Measurements from ENCODE around the gene RTN4. TPM values are rescaled to one million over a fixed set of nuclear protein-coding genes. Genes with fewer than 3 reads are reported as not detected.

RTN4 gene
- total RNA-seq, 2 donors from 2014 or later: 180 to 225 TPM

GRCh38 chr2:54950811-54951210 lies 99.4 kb downstream of the RTN4 start:
- no peaks in the 10 kb centered on the region for H3K27me3 Mint-ChIP-seq (ENCODE audit: insufficient read depth)
- H3K27ac ChIP-seq (ENCODE audit: low read depth, low read length): no peak overlapping the region
- TF ChIP-seq, protein P1, sequence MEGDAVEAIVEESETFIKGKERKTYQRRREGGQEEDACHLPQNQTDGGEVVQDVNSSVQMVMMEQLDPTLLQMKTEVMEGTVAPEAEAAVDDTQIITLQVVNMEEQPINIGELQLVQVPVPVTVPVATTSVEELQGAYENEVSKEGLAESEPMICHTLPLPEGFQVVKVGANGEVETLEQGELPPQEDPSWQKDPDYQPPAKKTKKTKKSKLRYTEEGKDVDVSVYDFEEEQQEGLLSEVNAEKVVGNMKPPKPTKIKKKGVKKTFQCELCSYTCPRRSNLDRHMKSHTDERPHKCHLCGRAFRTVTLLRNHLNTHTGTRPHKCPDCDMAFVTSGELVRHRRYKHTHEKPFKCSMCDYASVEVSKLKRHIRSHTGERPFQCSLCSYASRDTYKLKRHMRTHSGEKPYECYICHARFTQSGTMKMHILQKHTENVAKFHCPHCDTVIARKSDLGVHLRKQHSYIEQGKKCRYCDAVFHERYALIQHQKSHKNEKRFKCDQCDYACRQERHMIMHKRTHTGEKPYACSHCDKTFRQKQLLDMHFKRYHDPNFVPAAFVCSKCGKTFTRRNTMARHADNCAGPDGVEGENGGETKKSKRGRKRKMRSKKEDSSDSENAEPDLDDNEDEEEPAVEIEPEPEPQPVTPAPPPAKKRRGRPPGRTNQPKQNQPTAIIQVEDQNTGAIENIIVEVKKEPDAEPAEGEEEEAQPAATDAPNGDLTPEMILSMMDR (conservative IDR thresholded peaks at IDR 0.05): no peak
- H3K4me3 Mint-ChIP-seq: no peak overlapping the region
- no peak overlapping the region for H3K9ac ChIP-seq (ENCODE audit: extremely low read depth, low read length, poor library complexity, severe bottlenecking)
- no peaks in the 10 kb centered on the region for H3K36me3 Mint-ChIP-seq (ENCODE audit: low read depth)
- no peaks in the 10 kb centered on the region for H3K9me3 ChIP-seq (ENCODE audit: control insufficient read depth, low read length)
- H3K36me3 ChIP-seq (ENCODE audit: control insufficient read depth, insufficient read depth, low read length): no peaks in the 10 kb centered on the region
- no peaks in the 10 kb centered on the region for H3K9me3 Mint-ChIP-seq
- DNase-seq: no peak
- H3K4me1 ChIP-seq (ENCODE audit: control insufficient read depth, insufficient read depth, low read length): peaks cover 3% of the 10 kb centered on the region
- H3K4me3 ChIP-seq (ENCODE audit: low read length): no peak overlapping the region
- H3K27ac Mint-ChIP-seq: peak overlapping the region; percentile 58
- H3K4me1 Mint-ChIP-seq: peaks cover 24% of the 10 kb centered on the region
- WGBS, 2 experiments (ENCODE audit: insufficient coverage in 1 of 2, insufficient read length in 1 of 2): 88% methylated on average over 3 of the region's 3 CpGs; no CpG with 5 or more reads in 1 of the 2 experiments
- no peaks in the 10 kb centered on the region for H3K27me3 ChIP-seq (ENCODE audit: control insufficient read depth, insufficient read depth, low read length, poor library complexity, severe bottlenecking)

- Mint-ChIP-seq H3K4me3 (no peak overlapping the region), H3K27ac (no peak overlapping the region), H3K4me1 (peaks cover 30% of the 10 kb centered on the region), H3K27me3 (ENCODE audit: insufficient read depth) (no peaks in the 10 kb centered on the region), H3K36me3 (ENCODE audit: low read depth) (peaks cover 2% of the 10 kb centered on the region), H3K9me3 (peaks cover 7% of the 10 kb centered on the region)
- DNase-seq: no peak
- TF ChIP-seq, protein P1 (conservative IDR thresholded peaks at IDR 0.05): no peak
- H3K36me3 ChIP-seq (ENCODE audit: control insufficient read depth, insufficient read depth, low read length): no peaks in the 10 kb centered on the region
- peaks cover 6% of the 10 kb centered on the region for H3K4me1 ChIP-seq (ENCODE audit: control insufficient read depth, insufficient read depth, low read length)
- H3K4me3 ChIP-seq (ENCODE audit: low read length): no peak overlapping the region
- H3K9ac ChIP-seq (ENCODE audit: extremely low read depth, low read length, poor library complexity, severe bottlenecking): no peak overlapping the region
- H3K9me3 ChIP-seq (ENCODE audit: control insufficient read depth, low read length): no peaks in the 10 kb centered on the region
- no peak overlapping the region for H3K27ac ChIP-seq (ENCODE audit: low read depth, low read length)
- 93 to 97% methylated on average over 3 to 6 of the region's 6 CpGs for WGBS, 2 experiments (ENCODE audit: insufficient coverage in 1 of 2, insufficient read length in 1 of 2)
- H3K27me3 ChIP-seq (ENCODE audit: control insufficient read depth, insufficient read depth, low read length, poor library complexity, severe bottlenecking): no peaks in the 10 kb centered on the region
Measured at GRCh38 chr2:54949431-54949830, 100.8 kb downstream of the RTN4 start.

DNA sequence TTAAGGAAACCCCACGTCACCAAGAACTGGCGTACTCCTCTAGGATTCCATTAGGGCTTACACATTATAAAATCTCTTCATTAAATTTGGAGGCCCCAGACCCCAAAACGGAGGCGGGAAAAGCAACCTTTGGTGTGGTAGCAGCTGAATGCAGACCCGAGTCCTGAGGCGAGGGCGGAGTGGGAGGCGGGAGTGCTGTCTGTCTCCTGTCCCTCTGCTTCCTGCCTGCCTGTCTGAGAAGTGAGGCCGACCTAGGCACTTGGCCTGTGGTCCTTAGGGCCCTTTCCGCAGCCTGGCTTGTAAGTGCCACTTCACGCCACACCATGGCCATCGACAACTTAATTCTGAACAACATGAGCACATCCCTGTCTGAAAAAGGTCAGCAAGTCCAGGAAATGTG lies 102.1 kb downstream of the RTN4 start:
- Histone ChIP-seq H3K9ac (ENCODE audit: extremely low read depth, low read length, poor library complexity, severe bottlenecking) (no peak overlapping the region), H3K4me3 (ENCODE audit: low read length) (no peak overlapping the region), H3K9me3 (ENCODE audit: control insufficient read depth, low read length) (no peaks in the 10 kb centered on the region), H3K27me3 (ENCODE audit: control insufficient read depth, insufficient read depth, low read length, poor library complexity, severe bottlenecking) (no peaks in the 10 kb centered on the region), H3K36me3 (ENCODE audit: control insufficient read depth, insufficient read depth, low read length) (no peaks in the 10 kb centered on the region), H3K27ac (ENCODE audit: low read depth, low read length) (peak overlapping the region; percentile 59), H3K4me1 (ENCODE audit: control insufficient read depth, insufficient read depth, low read length) (peaks cover 6% of the 10 kb centered on the region)
- peaks cover 7% of the 10 kb centered on the region for H3K9me3 Mint-ChIP-seq
- H3K4me3 Mint-ChIP-seq: no peak overlapping the region
- H3K36me3 Mint-ChIP-seq (ENCODE audit: low read depth): peaks cover 2% of the 10 kb centered on the region
- no peak overlapping the region for H3K27ac Mint-ChIP-seq
- H3K4me1 Mint-ChIP-seq: peaks cover 30% of the 10 kb centered on the region
- H3K27me3 Mint-ChIP-seq (ENCODE audit: insufficient read depth): no peaks in the 10 kb centered on the region
- no peak for DNase-seq
- WGBS, 2 experiments (ENCODE audit: insufficient coverage in 1 of 2, insufficient read length in 1 of 2): 84 to 92% methylated on average over 10 to 11 of the region's 12 CpGs
- TF ChIP-seq, protein P1 (conservative IDR thresholded peaks at IDR 0.05): no peak
